GM21723 (cell line): ENCODE data around the gene CNN1.

ENCODE experiments used
- ATAC-seq: cut with Tn5 transposase; IDR thresholded peaks from one replicate; pipeline ENCODE4 v1.9.1; 2021; ENCODE audit warnings: mild to moderate bottlenecking, moderate library complexity; ENCODE audit not compliant: unreplicated experiment

Gene CNN1

GRCh38 chr19:11534538-11534937 is 4.1 kb upstream of the CNN1 start:
- no peak for ATAC-seq

GRCh38 chr19:11534948-11535347 is 3.7 kb upstream of the CNN1 start:
- no peak for ATAC-seq

GRCh38 chr19:11535792-11536595 is 2.7 kb upstream of the CNN1 start:
- peak; percentile 50 for ATAC-seq

GRCh38 chr19:11539495-11540365 is 1.1 kb downstream of the CNN1 start:
- no peak for ATAC-seq

- ATAC-seq, result no peak
Observed at GRCh38 chr19:11540645-11541044, 2.0 kb downstream of the CNN1 start.

- no peak for ATAC-seq
Observed at GRCh38 chr19:11541238-11541637, 2.6 kb downstream of the CNN1 start.

GRCh38 chr19:11547929-11548700 is 9.5 kb downstream of the CNN1 start:
- no peak for ATAC-seq

- ATAC-seq, result no peak
Observed at GRCh38 chr19:11549386-11549953, 10.8 kb downstream of the CNN1 start.

GRCh38 chr19:11550265-11550664 is 11.6 kb downstream of the CNN1 start:
- ATAC-seq, result no peak

GRCh38 chr19:11551603-11552235 is 13.1 kb downstream of the CNN1 start:
- ATAC-seq, result no peak

- no peak for ATAC-seq
Observed at GRCh38 chr19:11552666-11553372, 14.2 kb downstream of the CNN1 start.

- no peak for ATAC-seq
Observed at GRCh38 chr19:11554160-11554559, 15.5 kb downstream of the CNN1 start.

GRCh38 chr19:11555246-11555645 is 16.6 kb downstream of the CNN1 start:
- no peak for ATAC-seq

GRCh38 chr19:11556634-11557420 is 18.2 kb downstream of the CNN1 start:
- ATAC-seq, result no peak

- ATAC-seq, result peak; percentile 68
Observed at GRCh38 chr19:11558881-11559828, 20.5 kb downstream of the CNN1 start, which contains the start of gene ELOF1. TSS of gene ELOF1 (minus strand) at chr19:11559230. CDS start at chr19:11554347, 4,883 bp downstream.

- peak; percentile 47 for ATAC-seq
Observed at GRCh38 chr19:11560404-11561051, 21.9 kb downstream of the CNN1 start.

GRCh38 chr19:11563532-11563931 is 24.9 kb downstream of the CNN1 start:
- no peak for ATAC-seq
